ENCODE results near the gene FBLN1. TPM values are rescaled to one million over a fixed set of nuclear protein-coding genes. Genes with fewer than 3 reads are reported as not detected.

Gene FBLN1
- total and polyA plus RNA-seq, 9 donors: 93.4 to 235 (median 155) TPM

DNA sequence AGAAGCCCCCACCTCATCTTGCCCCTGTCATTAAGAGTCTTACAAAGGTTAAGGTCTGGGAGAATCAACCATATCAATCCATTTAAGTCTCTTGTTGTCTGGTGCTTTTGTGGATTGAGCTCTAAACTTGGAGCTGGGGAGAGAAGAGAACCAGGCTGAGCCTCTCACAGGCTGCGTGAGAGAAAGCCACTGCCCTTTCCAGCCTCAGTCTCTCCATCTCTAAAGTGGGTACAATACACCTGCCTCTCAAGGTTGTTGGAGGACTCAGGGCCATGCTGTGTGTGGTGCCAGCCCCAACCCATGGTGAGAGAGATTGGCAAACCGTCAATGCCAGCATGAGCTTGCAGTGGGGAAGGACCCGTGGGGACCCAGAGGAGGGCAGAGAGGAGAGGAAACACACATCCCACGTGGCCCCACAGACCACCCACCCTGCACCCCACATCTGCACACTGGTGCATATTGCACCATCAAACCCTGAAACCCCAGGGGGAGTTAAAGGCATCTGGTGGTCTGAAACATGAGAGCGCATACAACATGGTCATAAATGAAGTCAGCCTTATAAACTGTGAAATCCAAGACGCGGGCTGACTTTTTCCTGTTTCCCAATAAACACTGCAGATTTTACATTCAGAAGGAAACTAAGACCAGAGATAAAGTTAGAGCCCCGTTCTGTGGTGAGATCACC is 27.5 kb upstream of the FBLN1 start:
- WGBS (ENCODE audit: insufficient coverage): 80% methylated on average over 1 of the region's 8 CpGs
- Histone ChIP-seq H3K27ac (ENCODE audit: low read length) (peak overlapping the region; percentile 20), H3K4me1 (ENCODE audit: control insufficient read depth, insufficient read depth, low read length) (peaks cover 18% of the 10 kb centered on the region), H3K36me3 (ENCODE audit: control insufficient read depth, insufficient read depth, low read length) (no peaks in the 10 kb centered on the region), H3K4me3 (ENCODE audit: low read length) (no peak overlapping the region), H3K27me3 (ENCODE audit: control insufficient read depth, insufficient read depth, low read length) (no peaks in the 10 kb centered on the region), H3K9me3 (replicated peaks; ENCODE audit: control insufficient read depth, low read depth, low read length) (no peaks in the 10 kb centered on the region)
- peak; percentile 75 for DNase-seq

GRCh38 chr22:45475851-45476514 is 26.7 kb upstream of the FBLN1 start:
- no peaks in the 10 kb centered on the region for H3K27me3 ChIP-seq (ENCODE audit: control insufficient read depth, insufficient read depth, low read length)
- DNase-seq: no peak
- H3K36me3 ChIP-seq (ENCODE audit: control insufficient read depth, insufficient read depth, low read length): no peaks in the 10 kb centered on the region
- no peaks in the 10 kb centered on the region for H3K9me3 ChIP-seq (replicated peaks; ENCODE audit: control insufficient read depth, low read depth, low read length)
- H3K27ac ChIP-seq (ENCODE audit: low read length): peak overlapping the region; percentile 20
- H3K4me3 ChIP-seq (ENCODE audit: low read length): no peak overlapping the region
- H3K4me1 ChIP-seq (ENCODE audit: control insufficient read depth, insufficient read depth, low read length): peaks cover 18% of the 10 kb centered on the region
- 59% methylated on average over 9 of the region's 15 CpGs for WGBS (ENCODE audit: insufficient coverage)

GRCh38 chr22:45476814-45477213 is 25.9 kb upstream of the FBLN1 start:
- no peaks in the 10 kb centered on the region for H3K9me3 ChIP-seq (replicated peaks; ENCODE audit: control insufficient read depth, low read depth, low read length)

GRCh38 chr22:45477366-45478107 is 25.1 kb upstream of the FBLN1 start:
- 79% methylated on average over 6 of the region's 7 CpGs for WGBS (ENCODE audit: insufficient coverage)
- H3K27me3 ChIP-seq (ENCODE audit: control insufficient read depth, insufficient read depth, low read length): no peaks in the 10 kb centered on the region
- no peaks in the 10 kb centered on the region for H3K36me3 ChIP-seq (ENCODE audit: control insufficient read depth, insufficient read depth, low read length)
- DNase-seq: no peak
- no peak overlapping the region for H3K27ac ChIP-seq (ENCODE audit: low read length)
- no peak overlapping the region for H3K4me3 ChIP-seq (ENCODE audit: low read length)
- H3K4me1 ChIP-seq (ENCODE audit: control insufficient read depth, insufficient read depth, low read length): peaks cover 18% of the 10 kb centered on the region
- no peaks in the 10 kb centered on the region for H3K9me3 ChIP-seq (replicated peaks; ENCODE audit: control insufficient read depth, low read depth, low read length)

More at GRCh38 chr22:45476814-45477213, 25.9 kb upstream of the FBLN1 start:
- WGBS (ENCODE audit: insufficient coverage): 83% methylated on average over 4 of the region's 6 CpGs
- DNase-seq: no peak
- Histone ChIP-seq H3K36me3 (ENCODE audit: control insufficient read depth, insufficient read depth, low read length) (no peaks in the 10 kb centered on the region), H3K4me1 (ENCODE audit: control insufficient read depth, insufficient read depth, low read length) (peaks cover 18% of the 10 kb centered on the region), H3K27me3 (ENCODE audit: control insufficient read depth, insufficient read depth, low read length) (no peaks in the 10 kb centered on the region), H3K4me3 (ENCODE audit: low read length) (no peak overlapping the region), H3K27ac (ENCODE audit: low read length) (no peak overlapping the region)

- no peaks in the 10 kb centered on the region for H3K27me3 ChIP-seq (ENCODE audit: control insufficient read depth, insufficient read depth, low read length)
- no peaks in the 10 kb centered on the region for H3K9me3 ChIP-seq (replicated peaks; ENCODE audit: control insufficient read depth, low read depth, low read length)
- H3K4me3 ChIP-seq (ENCODE audit: low read length): no peak overlapping the region
- no peak overlapping the region for H3K27ac ChIP-seq (ENCODE audit: low read length)
- DNase-seq: peak; percentile 93
- H3K4me1 ChIP-seq (ENCODE audit: control insufficient read depth, insufficient read depth, low read length): peaks cover 18% of the 10 kb centered on the region
- H3K36me3 ChIP-seq (ENCODE audit: control insufficient read depth, insufficient read depth, low read length): no peaks in the 10 kb centered on the region
- 38% methylated on average over 4 of the region's 11 CpGs for WGBS (ENCODE audit: insufficient coverage)
These were observed 24.4 kb upstream of the FBLN1 start for GRCh38 chr22:45478108-45478771.

DNA sequence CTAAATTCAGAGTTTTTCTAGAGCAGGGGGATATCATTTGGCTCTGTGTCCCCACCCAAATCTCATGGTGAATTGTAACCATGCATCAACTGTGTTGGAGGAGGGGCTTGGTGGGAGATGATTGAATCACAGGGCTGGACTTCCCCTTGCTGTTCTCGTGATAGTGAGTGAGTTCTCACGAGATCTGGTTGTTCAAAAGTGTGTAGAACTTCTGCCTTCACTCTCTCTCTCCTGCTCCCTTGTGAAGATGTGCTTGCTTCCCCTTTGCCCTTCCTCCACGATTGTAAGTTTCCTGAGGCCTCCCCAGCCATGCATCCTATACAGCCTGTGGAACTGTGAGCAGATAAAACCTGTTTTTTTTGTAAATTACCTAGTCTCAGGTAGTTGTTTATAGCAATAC is 22.0 kb upstream of the FBLN1 start:
- H3K9me3 ChIP-seq (replicated peaks; ENCODE audit: control insufficient read depth, low read depth, low read length): no peaks in the 10 kb centered on the region
- H3K27ac ChIP-seq (ENCODE audit: low read length): no peak overlapping the region
- no peak for DNase-seq
- WGBS (ENCODE audit: insufficient coverage): no CpG with 5 or more reads among the region's 3 CpGs
- no peak overlapping the region for H3K4me3 ChIP-seq (ENCODE audit: low read length)
- H3K36me3 ChIP-seq (ENCODE audit: control insufficient read depth, insufficient read depth, low read length): no peaks in the 10 kb centered on the region
- H3K4me1 ChIP-seq (ENCODE audit: control insufficient read depth, insufficient read depth, low read length): peaks cover 9% of the 10 kb centered on the region
- H3K27me3 ChIP-seq (ENCODE audit: control insufficient read depth, insufficient read depth, low read length): no peaks in the 10 kb centered on the region

- DNase-seq: no peak
- no peaks in the 10 kb centered on the region for H3K9me3 ChIP-seq (replicated peaks; ENCODE audit: control insufficient read depth, low read depth, low read length)
- peaks cover 3% of the 10 kb centered on the region for H3K4me1 ChIP-seq (ENCODE audit: control insufficient read depth, insufficient read depth, low read length)
- no peaks in the 10 kb centered on the region for H3K27me3 ChIP-seq (ENCODE audit: control insufficient read depth, insufficient read depth, low read length)
- H3K4me3 ChIP-seq (ENCODE audit: low read length): no peak overlapping the region
- H3K36me3 ChIP-seq (ENCODE audit: control insufficient read depth, insufficient read depth, low read length): no peaks in the 10 kb centered on the region
- WGBS (ENCODE audit: insufficient coverage): 0% methylated on average over 1 of the region's 5 CpGs
- H3K27ac ChIP-seq (ENCODE audit: low read length): no peak overlapping the region
These were observed 21.0 kb upstream of the FBLN1 start for GRCh38 chr22:45481661-45482060.

DNA sequence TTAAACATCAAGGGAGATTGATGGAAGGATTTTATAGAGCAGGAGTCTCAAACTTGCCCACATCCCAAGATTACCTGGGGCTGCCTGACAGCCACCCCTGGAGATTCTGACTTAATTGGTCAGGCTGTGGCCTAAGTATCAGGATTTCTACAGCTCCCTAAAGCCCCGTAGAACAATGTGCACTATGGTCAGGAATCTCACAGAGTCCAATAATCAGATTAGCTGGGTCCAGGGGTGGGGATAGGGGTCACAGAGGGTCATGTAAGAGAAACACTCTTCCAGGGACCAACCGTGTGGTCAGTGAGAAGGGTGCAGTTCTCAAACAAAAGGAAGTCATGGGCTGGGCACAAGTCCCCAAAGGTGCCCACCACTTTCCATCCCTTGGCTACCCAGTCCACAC is 20.5 kb upstream of the FBLN1 start:
- Histone ChIP-seq H3K36me3 (ENCODE audit: control insufficient read depth, insufficient read depth, low read length) (no peaks in the 10 kb centered on the region), H3K4me1 (ENCODE audit: control insufficient read depth, insufficient read depth, low read length) (peaks cover 3% of the 10 kb centered on the region), H3K27ac (ENCODE audit: low read length) (no peak overlapping the region), H3K27me3 (ENCODE audit: control insufficient read depth, insufficient read depth, low read length) (no peaks in the 10 kb centered on the region), H3K4me3 (ENCODE audit: low read length) (no peak overlapping the region), H3K9me3 (replicated peaks; ENCODE audit: control insufficient read depth, low read depth, low read length) (no peaks in the 10 kb centered on the region)
- DNase-seq: no peak
- WGBS (ENCODE audit: insufficient coverage): no CpG with 5 or more reads among the region's 2 CpGs

- WGBS (ENCODE audit: insufficient coverage): 94% methylated on average over 2 of the region's 2 CpGs
- H3K27ac ChIP-seq (ENCODE audit: low read length): no peak overlapping the region
- no peaks in the 10 kb centered on the region for H3K4me1 ChIP-seq (ENCODE audit: control insufficient read depth, insufficient read depth, low read length)
- no peak overlapping the region for H3K4me3 ChIP-seq (ENCODE audit: low read length)
- no peaks in the 10 kb centered on the region for H3K27me3 ChIP-seq (ENCODE audit: control insufficient read depth, insufficient read depth, low read length)
- DNase-seq: no peak
- no peaks in the 10 kb centered on the region for H3K9me3 ChIP-seq (replicated peaks; ENCODE audit: control insufficient read depth, low read depth, low read length)
- H3K36me3 ChIP-seq (ENCODE audit: control insufficient read depth, insufficient read depth, low read length): no peaks in the 10 kb centered on the region
These were observed 19.4 kb upstream of the FBLN1 start for GRCh38 chr22:45483319-45483718.
